ENCODE data around the gene MROH8. TPM values are rescaled to one million over a fixed set of nuclear protein-coding genes. Genes with fewer than 3 reads are reported as not detected.

The MROH8 gene
- polyA plus RNA-seq, 4 donors, result 0.54 to 3.1 (median 0.73) TPM

Other genes starting within 250 kb of the MROH8 start
- gene SAMHD1, start 227.8 kb downstream of the MROH8 start, polyA plus RNA-seq, result 10 to 100 TPM; 22.8 to 78.8 (median 28.5) TPM
- 1 to 10 TPM in 3 of 4 donors, under 1 TPM in 1; 0.89 to 5.3 (median 2.1) TPM for gene RBL1, start 83.6 kb downstream of the MROH8 start, polyA plus RNA-seq
- 100 to 1,000 TPM in 2 of 4 donors, 10 to 100 TPM in 2; 32.9 to 208 (median 123) TPM for gene RPN2, start 218 bp downstream of the MROH8 start, polyA plus RNA-seq
- not detected for gene GHRH, start 82.3 kb upstream of the MROH8 start, polyA plus RNA-seq
- gene MANBAL, start 110.1 kb upstream of the MROH8 start, polyA plus RNA-seq, result 10 to 100 TPM; 49.2 to 70.0 (median 57.6) TPM
- gene SRC, start 166.6 kb upstream of the MROH8 start, polyA plus RNA-seq, result 100 to 1,000 TPM in 2 of 4 donors, 10 to 100 TPM in 2; 70.8 to 173 (median 95.3) TPM